ENCODE data around the gene RPLP2.

RPLP2 gene

GRCh38 chr11:802693-803466, 6.9 kb upstream of the RPLP2 start:
- CTCF ChIA-PET: no interaction called here
- POLR2A ChIA-PET: interaction anchor here (1.0 kb wide), 1 partner anchor 16 kb away, joined by 3 read pairs; the partner anchor contains the start of gene PNPLA2
- no peak for DNase-seq (ENCODE audit: extremely low spot score)
- no peak for TF ChIP-seq CTCF (IDR thresholded peaks at IDR 0.05; ENCODE audit: control extremely low read depth, extremely low read depth, low read depth, missing control alignments)

GRCh38 chr11:803467-803742, 6.4 kb upstream of the RPLP2 start:
- POLR2A ChIA-PET: no interaction called here
- CTCF ChIA-PET: no interaction called here
- no peak for DNase-seq (ENCODE audit: extremely low spot score)
- TF ChIP-seq CTCF (IDR thresholded peaks at IDR 0.05; ENCODE audit: control extremely low read depth, extremely low read depth, low read depth, missing control alignments): no peak

- TF ChIP-seq CTCF (IDR thresholded peaks at IDR 0.05; ENCODE audit: control extremely low read depth, extremely low read depth, low read depth, missing control alignments): no peak
- ChIA-PET CTCF (interaction anchor here (1.1 kb wide), 1 partner anchor 18 kb away, joined by 5 read pairs; no protein-coding TSS in a partner anchor), POLR2A (interaction anchor here (1.2 kb wide), 1 partner anchor 16 kb away, joined by 4 read pairs; no protein-coding TSS in a partner anchor)
- no peak for DNase-seq (ENCODE audit: extremely low spot score)
Measured at GRCh38 chr11:803770-804598, 5.8 kb upstream of the RPLP2 start.

GRCh38 chr11:804599-804964, 5.2 kb upstream of the RPLP2 start:
- DNase-seq (ENCODE audit: extremely low spot score): no peak
- ChIA-PET POLR2A (interaction anchor here (1.2 kb wide), 1 partner anchor 15 kb away, joined by 4 read pairs; no protein-coding TSS in a partner anchor), CTCF (interaction anchor here (1.1 kb wide), 1 partner anchor 19 kb away, joined by 5 read pairs; no protein-coding TSS in a partner anchor)
- no peak for TF ChIP-seq CTCF (IDR thresholded peaks at IDR 0.05; ENCODE audit: control extremely low read depth, extremely low read depth, low read depth, missing control alignments)

GRCh38 chr11:808427-809286, 1.1 kb upstream of the RPLP2 start:
- ChIA-PET CTCF (interaction anchor here (1.6 to 2.0 kb wide), 3 partner anchors 10 to 23 kb away, joined by 3 to 10 read pairs (median 6); no protein-coding TSS in a partner anchor), POLR2A (interaction anchor here (0.8 to 1.6 kb wide), 3 partner anchors 11 to 21 kb away, joined by 3 to 13 read pairs (median 3); partner anchors contain the start of gene PNPLA2)
- DNase-seq (ENCODE audit: extremely low spot score): no peak
- no peak for TF ChIP-seq CTCF (IDR thresholded peaks at IDR 0.05; ENCODE audit: control extremely low read depth, extremely low read depth, low read depth, missing control alignments)

All from GM10248 (cell line).